HTR-8/SVneo (cell line): ENCODE data around the gene ATRX.
"Not testable (repeated sequence)": the region's sequence is repeated elsewhere in the genome, so short reads cannot be mapped to it uniquely, and the experiment has no call there.

ENCODE experiments used
- DNase-seq: peaks from one replicate; pipeline ENCODE4 v3.0.0; 2011; ENCODE audit warnings: low spot score, mixed read lengths; ENCODE audit not compliant: insufficient read length
- FAIRE-seq: peaks from 2 replicates; lab custom pipeline; 2011; peaks lifted over from hg19 to GRCh38; lab: Jason Lieb, UNC

The ATRX gene, protein sequence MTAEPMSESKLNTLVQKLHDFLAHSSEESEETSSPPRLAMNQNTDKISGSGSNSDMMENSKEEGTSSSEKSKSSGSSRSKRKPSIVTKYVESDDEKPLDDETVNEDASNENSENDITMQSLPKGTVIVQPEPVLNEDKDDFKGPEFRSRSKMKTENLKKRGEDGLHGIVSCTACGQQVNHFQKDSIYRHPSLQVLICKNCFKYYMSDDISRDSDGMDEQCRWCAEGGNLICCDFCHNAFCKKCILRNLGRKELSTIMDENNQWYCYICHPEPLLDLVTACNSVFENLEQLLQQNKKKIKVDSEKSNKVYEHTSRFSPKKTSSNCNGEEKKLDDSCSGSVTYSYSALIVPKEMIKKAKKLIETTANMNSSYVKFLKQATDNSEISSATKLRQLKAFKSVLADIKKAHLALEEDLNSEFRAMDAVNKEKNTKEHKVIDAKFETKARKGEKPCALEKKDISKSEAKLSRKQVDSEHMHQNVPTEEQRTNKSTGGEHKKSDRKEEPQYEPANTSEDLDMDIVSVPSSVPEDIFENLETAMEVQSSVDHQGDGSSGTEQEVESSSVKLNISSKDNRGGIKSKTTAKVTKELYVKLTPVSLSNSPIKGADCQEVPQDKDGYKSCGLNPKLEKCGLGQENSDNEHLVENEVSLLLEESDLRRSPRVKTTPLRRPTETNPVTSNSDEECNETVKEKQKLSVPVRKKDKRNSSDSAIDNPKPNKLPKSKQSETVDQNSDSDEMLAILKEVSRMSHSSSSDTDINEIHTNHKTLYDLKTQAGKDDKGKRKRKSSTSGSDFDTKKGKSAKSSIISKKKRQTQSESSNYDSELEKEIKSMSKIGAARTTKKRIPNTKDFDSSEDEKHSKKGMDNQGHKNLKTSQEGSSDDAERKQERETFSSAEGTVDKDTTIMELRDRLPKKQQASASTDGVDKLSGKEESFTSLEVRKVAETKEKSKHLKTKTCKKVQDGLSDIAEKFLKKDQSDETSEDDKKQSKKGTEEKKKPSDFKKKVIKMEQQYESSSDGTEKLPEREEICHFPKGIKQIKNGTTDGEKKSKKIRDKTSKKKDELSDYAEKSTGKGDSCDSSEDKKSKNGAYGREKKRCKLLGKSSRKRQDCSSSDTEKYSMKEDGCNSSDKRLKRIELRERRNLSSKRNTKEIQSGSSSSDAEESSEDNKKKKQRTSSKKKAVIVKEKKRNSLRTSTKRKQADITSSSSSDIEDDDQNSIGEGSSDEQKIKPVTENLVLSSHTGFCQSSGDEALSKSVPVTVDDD (N-terminal part only)

DNA sequence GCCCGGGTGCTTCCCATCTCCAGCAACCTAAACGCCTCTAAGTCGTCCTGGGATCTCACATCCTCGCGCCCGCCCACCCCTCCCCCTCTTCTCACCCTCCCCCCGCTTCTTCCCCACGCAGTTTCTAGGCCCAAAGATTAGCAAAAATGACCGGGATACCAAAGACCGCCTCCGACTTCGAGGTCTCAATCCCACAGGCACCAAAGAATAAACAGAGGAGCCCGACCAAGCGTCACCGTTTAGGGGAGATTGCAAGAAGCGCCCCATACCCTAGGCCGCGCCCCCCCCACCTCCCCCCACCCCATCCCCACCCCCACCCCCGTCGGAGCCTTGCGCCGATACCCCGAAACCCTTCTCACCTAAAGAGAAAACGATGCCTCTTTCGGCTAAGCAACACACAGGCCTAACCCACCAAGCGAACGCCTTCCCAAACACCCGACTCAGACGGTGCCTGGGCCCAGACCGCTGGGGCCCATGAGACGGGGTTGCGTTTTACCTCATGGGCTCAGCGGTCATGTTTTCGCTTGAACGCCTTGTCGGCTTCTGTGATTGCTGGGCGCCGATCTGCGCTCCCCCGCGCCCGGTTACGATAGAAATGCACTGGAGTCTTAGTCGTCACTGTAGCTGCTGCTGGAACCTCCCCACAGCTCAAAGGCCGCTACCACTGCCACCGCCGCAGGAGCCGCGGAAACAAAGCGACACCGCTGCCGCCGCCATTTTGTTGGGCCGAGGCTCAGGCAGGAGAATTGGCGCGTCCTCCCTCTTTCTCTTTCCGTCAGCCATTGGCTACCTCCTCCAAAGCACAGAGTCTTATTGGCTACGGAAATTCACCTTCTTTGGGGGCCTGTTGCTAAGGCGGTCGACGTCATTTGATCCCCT, at the start of gene ATRX:
Gene ATRX (minus strand): TSS at position 731 of the 879 bp plus-strand sequence. CDS start 215 bp downstream, at position 516.
- FAIRE-seq, result peak; percentile 95
- peak; percentile 85 for DNase-seq

DNA sequence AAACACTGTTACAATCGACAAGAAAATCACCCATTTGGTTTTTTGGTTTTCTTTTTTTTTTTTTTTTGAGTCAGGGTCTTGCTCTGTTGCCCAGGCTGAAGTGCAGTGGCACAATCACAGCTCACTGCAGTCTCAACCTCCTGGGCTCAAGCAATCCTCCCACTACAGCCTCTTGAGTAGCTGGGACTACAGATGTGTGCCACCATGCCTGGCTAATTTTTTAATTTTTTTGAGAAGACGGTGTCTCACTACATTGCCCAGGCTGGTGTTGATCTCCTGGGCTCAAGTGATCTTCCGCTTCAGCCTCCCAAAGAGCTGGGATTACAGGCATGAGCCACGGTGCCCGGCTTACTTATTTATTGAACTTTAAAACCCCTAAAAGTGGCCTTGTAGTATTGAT, 45.5 kb upstream of the ATRX start:
- not testable (repeated sequence) for FAIRE-seq, DNase-seq

DNA sequence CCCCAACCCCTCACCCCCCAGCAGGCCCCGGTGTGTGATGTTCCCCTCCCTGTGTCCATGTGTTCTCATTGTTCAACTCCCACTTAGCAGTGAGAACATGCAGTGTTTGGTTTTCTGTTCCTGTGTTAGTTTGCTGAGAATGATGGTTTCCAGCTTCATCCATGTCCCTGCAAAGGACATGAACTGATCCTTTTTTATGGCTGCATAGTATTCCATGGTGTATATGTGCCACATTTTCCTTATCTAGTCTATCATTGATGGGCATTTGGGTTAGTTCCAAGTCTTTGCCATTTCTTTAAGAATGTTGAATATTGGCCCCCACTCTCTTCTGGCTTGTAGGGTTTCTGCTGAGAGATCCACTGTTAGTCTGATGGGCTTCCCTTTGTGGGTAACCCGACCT, 36.0 kb upstream of the ATRX start:
- not testable (repeated sequence) for DNase-seq, FAIRE-seq

DNA sequence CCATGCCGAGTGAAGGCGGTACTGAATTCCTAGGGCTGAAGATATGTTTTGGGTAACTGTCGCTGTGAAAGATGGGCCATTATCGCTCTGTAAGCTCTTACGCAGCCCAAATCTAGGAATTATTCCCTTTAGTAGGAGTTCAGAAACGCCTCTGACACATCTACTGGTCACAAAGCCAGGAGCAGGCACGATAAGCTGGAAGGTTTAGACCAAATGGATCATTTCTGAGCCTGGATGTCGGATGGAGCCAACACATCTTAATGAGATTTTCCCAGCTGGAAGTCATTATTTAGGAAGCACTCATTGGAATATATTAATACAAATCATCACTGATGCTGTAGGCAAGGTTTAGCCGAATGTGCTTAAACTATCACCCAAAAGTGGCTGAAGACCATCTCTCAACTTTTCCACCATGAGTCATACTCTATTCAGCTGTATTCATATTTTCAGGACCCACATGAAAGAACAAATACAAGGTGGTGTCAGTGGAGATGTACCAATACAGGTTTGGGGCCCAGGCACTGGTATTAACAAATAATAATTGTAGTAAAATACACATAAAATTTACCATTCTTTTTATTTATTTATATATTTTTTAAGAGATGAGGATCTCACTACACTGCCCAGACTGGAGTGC, 34.2 kb upstream of the ATRX start:
- FAIRE-seq, result no peak

GRCh38 chrX:77814210-77814609, 28.2 kb upstream of the ATRX start:
- FAIRE-seq, result no peak
- no peak for DNase-seq

More for the DNA sequence above, 34.2 kb upstream of the ATRX start:
- DNase-seq, result no peak

DNA sequence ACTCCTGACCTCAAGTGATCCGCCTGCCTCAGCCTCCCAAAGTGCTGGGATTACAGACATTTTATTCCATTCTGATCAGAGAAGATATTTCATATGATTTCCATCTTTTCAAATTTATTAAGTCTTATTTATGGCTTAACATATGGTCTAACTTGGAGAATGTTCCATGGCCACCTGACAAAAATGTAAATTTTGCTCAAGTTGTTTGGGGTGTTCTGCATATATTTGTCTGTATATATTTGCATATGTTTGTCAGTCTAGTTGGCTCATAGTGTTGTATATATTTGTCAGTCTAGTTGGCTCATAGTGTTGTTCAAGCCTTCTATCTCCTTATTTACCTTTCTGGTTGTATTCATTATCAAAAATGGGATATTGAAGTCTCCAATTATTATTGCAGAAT, 16.2 kb upstream of the ATRX start:
- DNase-seq (no peak), FAIRE-seq (no peak)

DNA sequence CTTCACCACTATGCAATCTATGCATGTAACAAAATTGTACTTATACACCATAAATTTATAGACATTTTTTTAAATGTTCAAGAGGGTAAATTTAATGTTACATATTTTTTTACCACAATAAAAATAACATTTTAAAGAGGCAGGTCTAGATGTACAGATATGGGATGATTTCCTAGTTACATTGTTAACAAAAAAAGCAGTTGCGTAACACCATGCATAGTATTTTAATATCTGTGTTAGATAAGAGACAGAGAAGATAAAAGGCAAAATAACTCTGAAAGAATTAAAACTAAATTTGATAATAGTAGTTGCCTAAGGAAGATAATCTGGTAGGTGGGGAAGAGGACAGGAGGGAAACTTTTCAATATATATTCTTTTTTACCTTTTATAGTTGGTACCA, 9.1 kb upstream of the ATRX start:
- FAIRE-seq, result no peak
- DNase-seq, result no peak

GRCh38 chrX:77793946-77794345, 7.9 kb upstream of the ATRX start:
- FAIRE-seq, result no peak
- no peak for DNase-seq

- FAIRE-seq (no peak), DNase-seq (peak; percentile 59)
Measured at GRCh38 chrX:77788050-77788449, 2.0 kb upstream of the ATRX start.

GRCh38 chrX:77786365-77786680, 307 bp upstream of the ATRX start:
- DNase-seq (no peak), FAIRE-seq (no peak)

DNA sequence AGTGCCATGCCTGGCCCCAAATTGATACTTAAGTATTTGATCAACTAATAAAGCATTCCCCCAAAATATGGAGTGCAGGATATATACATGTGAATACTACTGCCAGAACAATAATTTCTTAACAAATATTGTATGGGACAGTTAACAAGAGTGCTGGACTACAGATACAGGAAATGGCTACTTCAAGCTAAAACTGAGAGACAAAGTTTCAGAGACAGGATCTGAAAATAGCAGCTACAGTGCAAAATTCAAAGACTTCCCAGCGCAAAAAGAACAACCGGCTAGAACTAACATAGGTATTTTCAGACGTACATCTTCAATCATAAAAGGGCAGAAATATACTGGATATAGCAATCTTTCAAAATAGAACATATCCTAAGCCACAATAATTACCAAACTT, 6.3 kb downstream of the ATRX start:
- FAIRE-seq (no peak), DNase-seq (no peak)

DNA sequence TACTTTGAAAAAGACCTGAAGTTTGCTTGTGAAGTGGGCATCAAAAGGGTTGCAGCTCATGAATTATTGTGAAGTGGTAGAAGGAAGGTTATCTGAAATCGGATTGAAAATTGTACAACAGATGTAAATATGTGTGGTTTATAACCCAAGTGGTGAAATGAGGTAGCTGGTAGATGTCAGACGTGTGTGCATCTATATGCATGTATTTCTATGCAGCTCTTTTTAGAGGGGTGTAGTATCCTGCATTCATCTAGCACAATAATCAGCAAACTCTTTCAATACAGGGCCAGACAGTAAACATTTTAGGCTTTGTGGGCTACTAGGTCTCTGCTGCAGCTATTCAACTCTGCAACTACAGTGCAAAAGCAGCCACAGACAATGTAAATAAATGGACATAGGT, 9.4 kb downstream of the ATRX start:
- DNase-seq, result no peak
- FAIRE-seq, result no peak

GRCh38 chrX:77771601-77772000, 14.4 kb downstream of the ATRX start:
- no peak for DNase-seq
- no peak for FAIRE-seq

GRCh38 chrX:77768787-77769186, 17.2 kb downstream of the ATRX start:
- FAIRE-seq (no peak), DNase-seq (no peak)

GRCh38 chrX:77766212-77766611, 19.8 kb downstream of the ATRX start:
- DNase-seq, FAIRE-seq: not testable (repeated sequence)

DNA sequence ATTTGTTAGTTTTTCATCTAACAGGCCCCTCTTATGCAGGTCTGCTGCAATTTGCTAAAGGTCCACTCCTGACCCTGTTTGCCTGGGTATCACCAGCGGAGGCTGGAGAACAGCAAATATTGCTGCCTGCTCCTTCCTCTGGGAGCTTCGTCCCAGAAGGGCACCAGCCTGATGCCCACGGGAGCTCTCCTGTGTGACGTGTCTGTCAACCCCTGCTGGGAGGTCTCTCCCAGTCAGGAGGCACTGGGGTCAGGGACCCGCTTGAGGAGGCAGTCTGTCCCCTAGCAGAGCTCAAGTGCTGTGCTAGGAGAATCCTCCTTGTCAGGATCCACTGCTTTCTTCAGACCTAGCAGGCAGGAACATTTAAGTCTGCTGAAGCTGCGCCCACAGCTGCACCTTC, 30.5 kb downstream of the ATRX start:
- no peak for FAIRE-seq
- no peak for DNase-seq

DNA sequence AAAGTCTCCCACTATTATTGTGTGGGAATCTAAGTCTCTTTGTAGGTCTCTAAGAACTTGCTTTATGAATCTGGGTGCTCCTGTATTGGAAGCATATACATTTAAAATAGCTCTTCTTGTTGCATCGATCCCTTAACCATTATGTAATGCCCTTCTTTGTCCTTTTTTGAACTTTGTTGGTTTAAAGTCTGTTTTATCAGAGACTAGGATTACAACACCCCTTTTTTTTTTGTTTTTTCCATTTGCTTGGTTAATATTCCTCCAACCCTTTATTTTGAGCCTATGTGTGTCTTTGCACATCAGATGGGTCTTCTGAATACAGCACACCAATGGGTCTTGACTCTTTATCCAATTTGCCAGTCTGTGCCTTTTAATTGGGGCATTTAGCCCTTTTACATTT, 32.1 kb downstream of the ATRX start:
- not testable (repeated sequence) for FAIRE-seq, DNase-seq

DNA sequence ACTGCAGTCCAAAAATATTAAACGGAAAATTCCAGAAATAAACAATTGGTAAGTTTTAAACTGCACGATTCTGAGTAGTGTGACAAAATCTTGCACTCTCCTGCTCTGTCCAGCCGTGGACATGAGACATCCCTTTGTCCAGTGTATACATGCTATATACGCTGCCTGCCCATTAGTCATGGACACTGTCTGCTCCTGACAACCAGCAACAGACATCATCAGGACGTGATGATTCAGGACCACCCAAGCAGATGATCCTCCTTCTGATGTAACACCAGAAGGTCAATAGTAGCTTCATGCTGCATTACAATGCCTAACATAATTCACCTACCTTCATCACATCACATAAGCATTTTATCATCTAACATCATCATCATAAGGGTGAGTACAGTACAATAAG, 36.3 kb downstream of the ATRX start:
- DNase-seq (peak; percentile 46), FAIRE-seq (peak; percentile 99)

- DNase-seq (no peak), FAIRE-seq (no peak)
Measured at GRCh38 chrX:77743720-77744119, 42.3 kb downstream of the ATRX start.
